ENCODE measurements around the gene SLC10A3.
A peak's percentile ranks its signal among the peaks of the same experiment; 100 is the strongest.

Gene SLC10A3

GRCh38 chrX:154467556-154467955 is 22.9 kb downstream of the SLC10A3 start:
- DNase-seq (ENCODE audit: insufficient read length, low spot score) (no peak), FAIRE-seq (no peak)
- TF ChIP-seq TAF1 (IDR thresholded peaks at IDR 0.05; ENCODE audit: low read depth, low read length): no peak
- TF ChIP-seq SPI1 (IDR thresholded peaks at IDR 0.05; ENCODE audit: low read depth, low read length): no peak
- no peak for TF ChIP-seq POU2F2 (IDR thresholded peaks at IDR 0.05; ENCODE audit: low read depth, low read length)
- no peak for TF ChIP-seq POLR2AphosphoS5 (IDR thresholded peaks at IDR 0.05; ENCODE audit: low read depth, low read length)

- no peak for DNase-seq (ENCODE audit: insufficient read length, low spot score)
- FAIRE-seq: no peak
- TF ChIP-seq TAF1 (IDR thresholded peaks at IDR 0.05; ENCODE audit: low read depth, low read length) (no peak), POLR2AphosphoS5 (IDR thresholded peaks at IDR 0.05; ENCODE audit: low read depth, low read length) (no peak)
These were observed 23.5 kb downstream of the SLC10A3 start for GRCh38 chrX:154466907-154467306.

- FAIRE-seq (no peak), DNase-seq (ENCODE audit: insufficient read length, low spot score) (no peak)
- TF ChIP-seq POLR2AphosphoS5 (IDR thresholded peaks at IDR 0.05; ENCODE audit: low read depth, low read length): no peak
- no peak for TF ChIP-seq PAX5 (IDR thresholded peaks at IDR 0.05; ENCODE audit: insufficient read depth, low read length, severe bottlenecking)
- TF ChIP-seq POLR2A (IDR thresholded peaks at IDR 0.05; ENCODE audit: low read depth, low read length): no peak
- no peak for TF ChIP-seq TAF1 (IDR thresholded peaks at IDR 0.05; ENCODE audit: low read depth, low read length)
- TF ChIP-seq POU2F2 (IDR thresholded peaks at IDR 0.05; ENCODE audit: low read depth, low read length): no peak
- TF ChIP-seq SPI1 (IDR thresholded peaks at IDR 0.05; ENCODE audit: low read depth, low read length): no peak
These were observed 24.4 kb downstream of the SLC10A3 start for GRCh38 chrX:154466036-154466435.

- DNase-seq (ENCODE audit: insufficient read length, low spot score): no peak
- no peak for FAIRE-seq
- TF ChIP-seq POLR2A (IDR thresholded peaks at IDR 0.05; ENCODE audit: low read depth, low read length): no peak
- TF ChIP-seq POLR2AphosphoS5 (IDR thresholded peaks at IDR 0.05; ENCODE audit: low read depth, low read length): no peak
- no peak for TF ChIP-seq PAX5 (IDR thresholded peaks at IDR 0.05; ENCODE audit: insufficient read depth, low read length, severe bottlenecking)
- TF ChIP-seq TAF1 (IDR thresholded peaks at IDR 0.05; ENCODE audit: low read depth, low read length): no peak
- TF ChIP-seq SPI1 (IDR thresholded peaks at IDR 0.05; ENCODE audit: low read depth, low read length): no peak
- no peak for TF ChIP-seq POU2F2 (IDR thresholded peaks at IDR 0.05; ENCODE audit: low read depth, low read length)
These were observed 24.8 kb downstream of the SLC10A3 start for GRCh38 chrX:154465601-154466000.

- no peak for DNase-seq (ENCODE audit: insufficient read length, low spot score)
- TF ChIP-seq PAX5 (IDR thresholded peaks at IDR 0.05; ENCODE audit: insufficient read depth, low read length, severe bottlenecking) (no peak), POLR2A (IDR thresholded peaks at IDR 0.05; ENCODE audit: low read depth, low read length) (no peak), POLR2AphosphoS5 (IDR thresholded peaks at IDR 0.05; ENCODE audit: low read depth, low read length) (no peak), TAF1 (IDR thresholded peaks at IDR 0.05; ENCODE audit: low read depth, low read length) (no peak), SPI1 (IDR thresholded peaks at IDR 0.05; ENCODE audit: low read depth, low read length) (no peak), POU2F2 (IDR thresholded peaks at IDR 0.05; ENCODE audit: low read depth, low read length) (no peak)
- no peak for FAIRE-seq
These were observed 25.5 kb downstream of the SLC10A3 start for GRCh38 chrX:154464806-154465365.

GRCh38 chrX:154463611-154464220 is 26.7 kb downstream of the SLC10A3 start:
- FAIRE-seq: no peak
- no peak for TF ChIP-seq TAF1 (IDR thresholded peaks at IDR 0.05; ENCODE audit: low read depth, low read length)
- TF ChIP-seq SPI1 (IDR thresholded peaks at IDR 0.05; ENCODE audit: low read depth, low read length): no peak
- no peak for TF ChIP-seq POLR2A (IDR thresholded peaks at IDR 0.05; ENCODE audit: low read depth, low read length)
- TF ChIP-seq POLR2AphosphoS5 (IDR thresholded peaks at IDR 0.05; ENCODE audit: low read depth, low read length): no peak
- TF ChIP-seq POU2F2 (IDR thresholded peaks at IDR 0.05; ENCODE audit: low read depth, low read length): no peak
- TF ChIP-seq PAX5 (IDR thresholded peaks at IDR 0.05; ENCODE audit: insufficient read depth, low read length, severe bottlenecking): no peak
- no peak for DNase-seq (ENCODE audit: insufficient read length, low spot score)

- DNase-seq (ENCODE audit: insufficient read length, low spot score) (no peak), FAIRE-seq (no peak)
- TF ChIP-seq TAF1 (IDR thresholded peaks at IDR 0.05; ENCODE audit: low read depth, low read length): no peak
- TF ChIP-seq SPI1 (IDR thresholded peaks at IDR 0.05; ENCODE audit: low read depth, low read length): no peak
- TF ChIP-seq POLR2AphosphoS5 (IDR thresholded peaks at IDR 0.05; ENCODE audit: low read depth, low read length): no peak
- TF ChIP-seq POLR2A (IDR thresholded peaks at IDR 0.05; ENCODE audit: low read depth, low read length): no peak
- no peak for TF ChIP-seq PAX5 (IDR thresholded peaks at IDR 0.05; ENCODE audit: insufficient read depth, low read length, severe bottlenecking)
- no peak for TF ChIP-seq POU2F2 (IDR thresholded peaks at IDR 0.05; ENCODE audit: low read depth, low read length)
These were observed 28.0 kb downstream of the SLC10A3 start for GRCh38 chrX:154462396-154462795.

- TF ChIP-seq POLR2A (IDR thresholded peaks at IDR 0.05; ENCODE audit: low read depth, low read length) (no peak), POLR2AphosphoS5 (IDR thresholded peaks at IDR 0.05; ENCODE audit: low read depth, low read length) (no peak), TAF1 (IDR thresholded peaks at IDR 0.05; ENCODE audit: low read depth, low read length) (no peak), SPI1 (IDR thresholded peaks at IDR 0.05; ENCODE audit: low read depth, low read length) (no peak), POU2F2 (IDR thresholded peaks at IDR 0.05; ENCODE audit: low read depth, low read length) (no peak), PAX5 (IDR thresholded peaks at IDR 0.05; ENCODE audit: insufficient read depth, low read length, severe bottlenecking) (no peak)
- peak; percentile 13 for FAIRE-seq
- DNase-seq (ENCODE audit: insufficient read length, low spot score): no peak
These were observed 30.1 kb downstream of the SLC10A3 start for GRCh38 chrX:154460326-154460725.

GRCh38 chrX:154459832-154460231 is 30.6 kb downstream of the SLC10A3 start:
- no peak for TF ChIP-seq POU2F2 (IDR thresholded peaks at IDR 0.05; ENCODE audit: low read depth, low read length)
- no peak for DNase-seq (ENCODE audit: insufficient read length, low spot score)
- no peak for FAIRE-seq

All from GM12891 (cell line).